ENCODE data around the gene TFDP1.
"Not testable (repeated sequence)": the region's sequence is repeated elsewhere in the genome, so short reads cannot be mapped to it uniquely, and the experiment has no call there.

Gene TFDP1

GRCh38 chr13:113573065-113573464 lies 11.5 kb upstream of the TFDP1 start:
- DNase-seq = no peak

GRCh38 chr13:113576597-113576996 lies 8.0 kb upstream of the TFDP1 start:
- DNase-seq = no peak

- no peak for DNase-seq
These were observed 6.6 kb upstream of the TFDP1 start for GRCh38 chr13:113577881-113578435.

- no peak for DNase-seq
These were observed 4.9 kb upstream of the TFDP1 start for GRCh38 chr13:113579686-113580085.

GRCh38 chr13:113581871-113582270 lies 2.7 kb upstream of the TFDP1 start:
- DNase-seq = no peak

- DNase-seq = no peak
These were observed 1.5 kb upstream of the TFDP1 start for GRCh38 chr13:113582841-113583631.

DNA sequence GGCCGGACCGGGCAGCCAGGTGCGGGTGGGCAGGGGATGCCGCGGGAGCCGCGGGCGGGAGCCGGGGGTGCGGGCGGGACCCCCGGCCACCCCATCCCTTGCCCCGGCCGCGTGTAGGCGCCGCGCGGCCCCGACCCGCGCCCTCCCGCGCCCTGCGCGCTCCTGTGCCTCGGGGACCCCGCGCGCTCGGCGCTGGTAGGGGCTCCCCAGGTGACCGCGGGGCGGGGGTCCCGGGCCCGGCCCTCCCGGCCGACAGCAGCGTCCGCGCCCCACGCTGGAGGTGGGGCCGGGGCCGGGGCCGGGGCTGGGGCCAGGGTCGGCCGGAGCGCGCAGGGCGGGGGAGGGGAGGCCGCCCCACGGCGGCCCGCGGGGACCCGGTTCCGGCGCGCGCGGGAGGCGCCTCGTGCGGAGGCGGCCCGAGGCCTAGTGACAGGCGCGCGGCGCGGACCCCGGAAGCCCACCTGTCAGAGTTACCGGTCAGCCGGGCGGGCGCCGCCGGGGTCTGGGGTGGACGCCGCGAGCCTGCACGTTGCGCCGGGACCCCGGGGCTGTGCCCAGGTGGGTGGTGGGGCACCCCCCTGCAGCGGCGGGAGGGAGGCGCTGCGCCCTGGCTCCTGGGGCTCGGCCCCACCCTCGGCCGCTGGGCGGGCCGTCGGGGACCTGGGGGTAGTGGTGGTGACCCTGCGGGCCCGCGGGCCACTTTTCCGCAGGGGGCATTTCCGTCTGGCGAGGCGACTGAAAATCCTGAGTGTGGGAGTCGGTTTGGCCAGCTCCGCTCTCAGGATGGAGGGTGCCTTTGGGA lies 518 bp downstream of the TFDP1 start:
- DNase-seq = peak; percentile 16

DNA sequence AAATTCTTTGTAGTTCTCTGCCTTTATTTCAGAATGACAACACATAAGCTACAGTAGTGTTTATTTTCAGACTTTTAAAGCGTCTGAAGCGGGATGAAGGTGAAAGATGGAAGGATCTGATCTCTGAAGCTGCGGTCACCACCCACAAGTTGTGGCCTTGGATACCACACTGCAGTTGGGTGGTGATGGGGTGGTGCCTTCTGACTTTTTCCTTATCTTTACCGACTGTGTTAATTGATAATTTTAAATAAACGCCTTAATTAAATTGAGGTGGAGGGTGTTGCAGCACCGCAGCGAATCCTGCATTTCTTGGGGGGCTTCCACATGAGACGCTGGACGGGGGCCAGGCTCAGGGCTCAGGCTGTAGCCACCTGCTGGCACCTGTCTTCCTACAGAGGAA lies 1.3 kb downstream of the TFDP1 start:
- no peak for DNase-seq

DNA sequence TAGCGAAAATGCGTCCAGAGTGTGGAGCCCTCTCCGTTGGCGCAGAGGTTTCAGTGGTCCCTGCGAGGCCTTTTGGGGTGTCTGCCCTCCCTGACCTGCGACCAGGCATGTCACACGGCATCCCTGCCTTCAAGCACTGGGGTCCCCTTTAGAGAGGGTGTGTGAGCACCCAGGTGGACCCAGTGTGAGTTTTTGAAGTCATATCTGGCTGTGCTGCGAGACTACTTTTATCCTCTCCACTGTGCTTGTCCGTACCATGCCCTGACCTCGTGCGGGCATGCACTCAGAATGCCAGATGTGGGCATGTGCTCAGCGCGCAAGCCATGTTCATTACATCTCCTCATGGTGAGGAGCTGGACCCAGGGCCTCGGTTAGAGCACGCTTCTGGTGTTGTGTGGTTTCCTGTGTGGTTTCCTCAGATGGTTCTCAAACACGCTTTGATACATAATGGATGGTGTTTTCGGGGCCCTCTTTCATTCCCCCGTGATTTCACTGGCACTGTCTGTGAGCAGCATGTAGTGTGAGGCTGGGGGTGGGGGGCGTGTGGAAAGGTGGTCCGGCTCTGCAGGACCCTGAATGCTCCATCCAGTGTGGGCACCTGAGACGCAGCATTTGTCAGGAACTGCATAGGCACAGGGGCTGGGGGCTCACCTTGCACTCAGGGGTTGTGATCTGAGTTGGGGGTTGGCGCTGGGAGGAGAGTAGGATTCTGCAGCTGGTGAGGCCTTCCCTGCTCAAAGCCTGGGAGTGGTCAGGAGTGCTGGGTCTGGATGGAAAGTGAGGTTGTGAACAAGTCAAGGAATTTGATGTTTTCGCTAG lies 2.3 kb downstream of the TFDP1 start:
- no peak for DNase-seq

GRCh38 chr13:113588394-113589111 lies 4.0 kb downstream of the TFDP1 start:
- DNase-seq = no peak

- DNase-seq = no peak
These were observed 4.9 kb downstream of the TFDP1 start for GRCh38 chr13:113589251-113589960.

GRCh38 chr13:113589961-113590339 lies 5.4 kb downstream of the TFDP1 start:
- no peak for DNase-seq

DNA sequence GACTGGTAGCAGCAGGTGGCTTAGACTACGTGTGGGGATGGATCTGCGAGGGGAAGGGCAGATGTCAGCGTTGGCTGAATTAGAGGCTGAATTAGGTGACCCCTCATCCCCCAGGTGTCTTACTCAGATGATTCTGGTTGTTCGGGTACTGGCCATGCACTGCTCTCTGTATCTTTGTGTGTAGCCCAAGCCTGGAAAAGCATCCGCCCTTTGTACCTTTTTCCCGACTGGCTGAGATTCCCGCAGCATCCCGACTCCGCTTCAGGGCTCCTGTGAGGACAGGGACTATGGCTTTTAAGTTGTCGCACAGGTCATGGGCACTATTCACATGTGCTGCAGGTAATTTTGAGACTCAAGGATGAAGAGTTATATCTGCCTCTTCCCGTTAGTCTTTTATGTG lies 7.2 kb downstream of the TFDP1 start:
- DNase-seq = no peak

DNA sequence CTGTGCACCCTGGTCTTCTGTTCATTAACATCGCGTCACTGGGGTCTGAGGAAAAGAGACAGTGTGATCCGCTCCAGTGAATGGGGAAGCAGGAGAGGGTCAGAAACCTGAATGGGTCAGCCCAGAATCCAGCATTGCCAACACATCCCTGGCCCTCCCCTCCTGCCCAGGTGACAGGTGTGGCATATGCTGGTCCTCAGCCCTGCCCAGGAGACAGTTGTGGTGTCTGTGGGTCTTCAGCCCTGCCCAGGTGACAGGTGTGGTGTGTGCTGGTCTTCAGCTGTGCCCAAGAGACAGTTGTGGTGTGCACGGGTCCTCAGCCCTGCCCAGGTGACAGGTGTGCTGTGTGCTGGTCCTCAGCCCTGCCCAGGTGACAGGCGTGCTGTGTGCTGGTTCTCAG lies 8.0 kb downstream of the TFDP1 start:
- no peak for DNase-seq

- DNase-seq = not testable (repeated sequence)
These were observed 9.7 kb downstream of the TFDP1 start for GRCh38 chr13:113594066-113594821.

GRCh38 chr13:113595131-113595530 lies 10.6 kb downstream of the TFDP1 start:
- no peak for DNase-seq

DNA sequence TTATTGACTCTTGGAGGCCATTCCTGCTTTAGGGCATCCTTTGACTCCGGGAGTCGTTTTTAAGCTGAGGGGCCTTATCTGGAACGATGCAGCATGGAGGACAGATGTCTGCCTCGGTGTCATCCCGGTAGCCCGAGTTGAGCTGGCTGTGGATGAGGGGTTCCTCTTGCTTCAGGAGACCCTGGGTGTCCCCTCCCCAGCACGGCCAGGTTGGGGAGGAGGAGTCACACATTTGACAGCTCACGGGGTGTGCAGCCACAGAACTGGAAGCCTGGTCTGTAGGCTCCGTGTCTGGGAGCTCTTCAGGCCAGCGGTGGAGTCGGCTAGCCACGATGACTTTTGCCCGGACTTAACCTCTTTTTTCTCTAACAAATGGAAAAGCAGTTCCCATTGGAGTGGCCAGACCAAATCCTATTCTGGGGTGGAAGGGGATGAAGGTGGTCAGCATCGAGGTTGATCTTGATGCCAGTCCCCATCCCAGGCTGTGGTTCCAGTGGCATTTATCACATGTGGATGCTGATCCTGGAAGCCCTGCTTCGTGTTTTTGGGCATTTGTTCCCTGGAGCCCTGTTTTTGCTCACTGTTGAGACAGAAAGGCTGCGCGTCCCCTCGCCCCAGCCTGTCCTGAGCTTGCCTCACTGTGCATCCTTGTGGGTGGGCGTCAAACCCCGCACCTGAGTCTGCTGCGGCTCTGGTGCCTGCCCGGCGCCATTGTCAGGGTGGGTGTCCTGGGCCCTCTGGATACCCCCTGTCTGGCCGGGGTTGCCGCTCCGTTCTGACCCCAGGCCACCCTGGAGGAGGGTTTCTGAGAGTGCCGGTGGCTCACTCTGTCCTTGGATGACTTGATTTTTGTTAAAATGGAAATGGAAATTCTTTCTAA lies 12.0 kb downstream of the TFDP1 start:
- no peak for DNase-seq

DNA sequence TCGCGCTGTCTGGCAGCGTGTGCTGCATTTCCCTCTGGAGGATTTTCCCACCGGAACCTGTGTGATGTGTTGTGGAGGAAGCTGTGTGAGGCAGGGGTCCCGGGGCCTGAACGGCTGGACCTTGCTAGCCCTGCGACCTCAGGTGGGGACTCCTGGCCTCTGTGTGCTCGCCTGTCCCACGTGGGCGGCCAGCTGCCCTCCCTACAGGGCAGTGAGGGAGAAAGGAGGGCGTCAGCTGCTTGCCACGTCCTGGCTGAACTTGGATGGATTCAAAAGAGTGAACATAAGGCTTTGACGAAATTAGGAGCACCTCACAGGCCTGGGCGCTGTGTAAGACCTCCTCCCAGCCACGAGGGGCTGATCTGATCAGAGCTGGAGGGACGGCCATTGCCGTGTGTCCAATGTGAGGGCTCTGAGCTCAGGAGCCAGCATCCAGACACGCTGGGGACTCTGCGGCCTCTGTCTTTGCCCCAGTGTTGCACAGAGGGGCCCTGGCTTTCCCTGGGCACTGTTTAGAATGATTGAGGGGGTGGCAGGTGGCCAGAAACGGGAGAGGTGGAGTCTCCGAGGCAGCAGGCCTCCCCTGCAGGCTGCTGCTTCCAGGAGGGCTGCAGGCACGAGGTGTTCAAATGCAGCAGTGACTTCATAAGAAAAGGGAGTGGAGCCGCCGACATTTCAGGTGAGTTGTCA lies 13.0 kb downstream of the TFDP1 start:
- DNase-seq = no peak

- no peak for DNase-seq
These were observed 13.5 kb downstream of the TFDP1 start for GRCh38 chr13:113598081-113598410.

All from fibroblast of skin of back (primary cell).